Panc1 (cell line): ENCODE measurements around the gene TRH. TPM values are rescaled to one million over a fixed set of nuclear protein-coding genes. Genes with fewer than 3 reads are reported as not detected.

Experiments used
- ATAC-seq: fragments of 200-7000 bp; cut with Tn5 transposase; 2 replicates; pipeline ENCODE4 v1.9.1; 2020; ENCODE audit warnings: mild to moderate bottlenecking, moderate library complexity
- BruUV-seq: library from RNA; stranded (reverse); fragments of 400-500 nt; replicated peaks from 2 replicates; lab custom pipeline; 2021; lab: Mats Ljungman, UMichigan
- CTCF ChIA-PET: fragments of 300-600 bp; sonication (Branson Sonifier 250); formaldehyde crosslinking; loops from one replicate; lab custom pipeline; 2022; ENCODE audit warnings: antibody characterized with exemption; lab: Charles Lee
- POLR2A ChIA-PET: fragments of 300-600 bp; sonication (Branson Sonifier 250); formaldehyde crosslinking; loops from one replicate; lab custom pipeline; 2022; ENCODE audit warnings: antibody characterized with exemption; lab: Charles Lee
- DNase-seq: peaks from one replicate; pipeline ENCODE4 v3.0.0-alpha.2; 2010; ENCODE audit warnings: low read depth, low spot score
- H3K27ac ChIP-seq: 2 replicates; pipeline ENCODE4 v1.5.1; 2011; ENCODE audit warnings: mild to moderate bottlenecking, low read length, inconsistent platforms
- H3K27me3 ChIP-seq: fragments of 200-500 bp; sonication (Bioruptor generic); 2 replicates; pipeline ENCODE4 v1.6.0; 2014; ENCODE audit warnings: low read length, inconsistent platforms; ENCODE audit not compliant: control insufficient read depth, insufficient read depth
- H3K36me3 ChIP-seq: fragments of 200-500 bp; sonication (Bioruptor generic); 2 replicates; pipeline ENCODE4 v1.5.1; 2014; ENCODE audit warnings: inconsistent platforms, mild to moderate bottlenecking, low read length, moderate library complexity; ENCODE audit not compliant: control insufficient read depth, insufficient read depth
- H3K4me1 ChIP-seq: 2 replicates; pipeline ENCODE4 v1.5.1; 2011; ENCODE audit warnings: inconsistent platforms, mild to moderate bottlenecking, low read length, moderate library complexity; ENCODE audit not compliant: control insufficient read depth, insufficient read depth
- H3K4me3 ChIP-seq, 2 experiments: 2 replicates each; pipeline ENCODE4 v1.5.1; 2011 to 2012; ENCODE audit warnings: low read depth in 2 of 2, low read length in 2 of 2, mild to moderate bottlenecking in 2 of 2, inconsistent platforms in 1 of 2, moderate library complexity in 1 of 2
- H3K9me3 ChIP-seq: fragments of 200-500 bp; sonication (Bioruptor generic); 2 replicates; pipeline ENCODE4 v1.5.1; 2014; ENCODE audit warnings: low read depth, mild to moderate bottlenecking, inconsistent platforms, low read length, moderate library complexity; ENCODE audit not compliant: control insufficient read depth, insufficient read depth
- POLR2AphosphoS5 ChIP-seq: IDR thresholded peaks from 2 replicates; pipeline ENCODE4 v1.6.1; 2012; ENCODE audit warnings: mild to moderate bottlenecking, low read depth, low read length, moderate library complexity
- SIN3A ChIP-seq: IDR thresholded peaks from 2 replicates; pipeline ENCODE4 v1.6.1; 2012; ENCODE audit warnings: low read depth, mild to moderate bottlenecking, low read length, moderate library complexity, borderline replicate concordance; ENCODE audit not compliant: insufficient read depth
- TCF7L2 ChIP-seq: IDR thresholded peaks from 2 replicates; pipeline ENCODE4 v1.6.1; 2011; ENCODE audit warnings: mild to moderate bottlenecking, low read depth, low read length, inconsistent platforms
- in situ Hi-C: cut with HindIII; loops from 2 replicates; pipeline ENCODE4 v1.10.0; 2016; ENCODE audit warnings: low sequenced_read_pairs, low pct_unique_long_range_greater_than_20kb
- intact Hi-C: fragments of 100-400 bp; cut with micrococcal nuclease; formaldehyde crosslinking; loops from one replicate; pipeline ENCODE4 v1.10.0; 2022; ENCODE audit not compliant: unreplicated experiment
- total RNA-seq: library from RNA; stranded (reverse); gene quantifications from one replicate; pipeline ENCODE4 v1.2.1, GENCODE V29; 2021; ENCODE audit not compliant: unreplicated experiment
- TF ChIP-seq, protein P1 (sequence below): fragments of 450-650 bp; IDR thresholded peaks from 2 replicates; pipeline ENCODE4 v1.5.1; 2017; ENCODE audit warnings: mild to moderate bottlenecking
- TF ChIP-seq, protein P2 (sequence below), 2 experiments: IDR thresholded peaks; 2 replicates each; pipeline ENCODE4 v1.6.1; 2011 to 2012; ENCODE audit warnings: low read depth in 2 of 2, control low read depth in 1 of 2, low read length in 1 of 2, mild to moderate bottlenecking in 1 of 2, moderate library complexity in 1 of 2; ENCODE audit not compliant: insufficient read depth in 1 of 2

TRH gene
- total RNA-seq, 1 experiment from 2014 or later: not detected

DNA sequence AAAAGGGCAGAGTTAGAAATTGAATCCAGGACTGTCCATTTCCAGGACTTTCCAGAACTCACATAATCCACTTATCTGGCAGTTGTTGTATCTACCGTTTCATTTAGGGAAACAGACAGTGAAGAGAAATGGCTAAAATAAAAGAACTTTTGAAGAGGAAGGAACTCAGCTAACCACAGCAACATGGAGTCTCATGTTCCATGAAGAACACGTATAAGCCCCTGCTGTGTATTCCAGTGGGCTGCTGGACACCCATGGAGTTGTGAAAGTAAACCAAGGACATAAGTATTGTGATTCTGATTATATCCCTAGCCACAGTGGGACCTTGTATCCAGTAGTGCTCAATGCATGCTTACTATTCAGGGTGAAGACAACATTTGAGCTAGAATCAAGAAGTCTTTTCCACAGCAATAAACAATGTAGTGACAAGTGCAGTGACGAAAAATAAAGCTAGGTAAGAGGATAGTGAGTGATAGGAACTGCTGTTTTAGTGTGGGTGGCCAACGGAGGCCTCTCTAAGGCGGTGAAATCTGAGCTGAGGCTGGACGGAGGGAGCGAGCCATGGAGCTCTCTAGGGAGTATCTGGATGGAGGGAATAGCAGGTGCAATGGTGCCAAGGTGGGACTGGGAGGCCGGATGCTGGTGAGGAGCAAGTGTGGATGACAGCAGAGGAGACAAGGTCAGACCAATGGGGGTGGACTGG is 26.8 kb upstream of the TRH start:
- in situ Hi-C loops: no loop called here
- ChIA-PET CTCF (no interaction called here), POLR2A (interaction anchor here (0.6 kb wide), 1 partner anchor 947 kb away, joined by 3 read pairs; no protein-coding TSS in a partner anchor)
- Histone ChIP-seq H3K27ac (no peak overlapping the region), H3K27me3 (peaks cover 5% of the 10 kb centered on the region; the same call in 1 of the 2 replicates), H3K4me1 (no peaks in the 10 kb centered on the region), H3K9me3 (no peaks in the 10 kb centered on the region), H3K4me3 (no peak overlapping the region), H3K36me3 (no peaks in the 10 kb centered on the region)
- TF ChIP-seq SIN3A: no peak
- TF ChIP-seq, protein P1, sequence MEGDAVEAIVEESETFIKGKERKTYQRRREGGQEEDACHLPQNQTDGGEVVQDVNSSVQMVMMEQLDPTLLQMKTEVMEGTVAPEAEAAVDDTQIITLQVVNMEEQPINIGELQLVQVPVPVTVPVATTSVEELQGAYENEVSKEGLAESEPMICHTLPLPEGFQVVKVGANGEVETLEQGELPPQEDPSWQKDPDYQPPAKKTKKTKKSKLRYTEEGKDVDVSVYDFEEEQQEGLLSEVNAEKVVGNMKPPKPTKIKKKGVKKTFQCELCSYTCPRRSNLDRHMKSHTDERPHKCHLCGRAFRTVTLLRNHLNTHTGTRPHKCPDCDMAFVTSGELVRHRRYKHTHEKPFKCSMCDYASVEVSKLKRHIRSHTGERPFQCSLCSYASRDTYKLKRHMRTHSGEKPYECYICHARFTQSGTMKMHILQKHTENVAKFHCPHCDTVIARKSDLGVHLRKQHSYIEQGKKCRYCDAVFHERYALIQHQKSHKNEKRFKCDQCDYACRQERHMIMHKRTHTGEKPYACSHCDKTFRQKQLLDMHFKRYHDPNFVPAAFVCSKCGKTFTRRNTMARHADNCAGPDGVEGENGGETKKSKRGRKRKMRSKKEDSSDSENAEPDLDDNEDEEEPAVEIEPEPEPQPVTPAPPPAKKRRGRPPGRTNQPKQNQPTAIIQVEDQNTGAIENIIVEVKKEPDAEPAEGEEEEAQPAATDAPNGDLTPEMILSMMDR: no peak
- TF ChIP-seq, protein P2, sequence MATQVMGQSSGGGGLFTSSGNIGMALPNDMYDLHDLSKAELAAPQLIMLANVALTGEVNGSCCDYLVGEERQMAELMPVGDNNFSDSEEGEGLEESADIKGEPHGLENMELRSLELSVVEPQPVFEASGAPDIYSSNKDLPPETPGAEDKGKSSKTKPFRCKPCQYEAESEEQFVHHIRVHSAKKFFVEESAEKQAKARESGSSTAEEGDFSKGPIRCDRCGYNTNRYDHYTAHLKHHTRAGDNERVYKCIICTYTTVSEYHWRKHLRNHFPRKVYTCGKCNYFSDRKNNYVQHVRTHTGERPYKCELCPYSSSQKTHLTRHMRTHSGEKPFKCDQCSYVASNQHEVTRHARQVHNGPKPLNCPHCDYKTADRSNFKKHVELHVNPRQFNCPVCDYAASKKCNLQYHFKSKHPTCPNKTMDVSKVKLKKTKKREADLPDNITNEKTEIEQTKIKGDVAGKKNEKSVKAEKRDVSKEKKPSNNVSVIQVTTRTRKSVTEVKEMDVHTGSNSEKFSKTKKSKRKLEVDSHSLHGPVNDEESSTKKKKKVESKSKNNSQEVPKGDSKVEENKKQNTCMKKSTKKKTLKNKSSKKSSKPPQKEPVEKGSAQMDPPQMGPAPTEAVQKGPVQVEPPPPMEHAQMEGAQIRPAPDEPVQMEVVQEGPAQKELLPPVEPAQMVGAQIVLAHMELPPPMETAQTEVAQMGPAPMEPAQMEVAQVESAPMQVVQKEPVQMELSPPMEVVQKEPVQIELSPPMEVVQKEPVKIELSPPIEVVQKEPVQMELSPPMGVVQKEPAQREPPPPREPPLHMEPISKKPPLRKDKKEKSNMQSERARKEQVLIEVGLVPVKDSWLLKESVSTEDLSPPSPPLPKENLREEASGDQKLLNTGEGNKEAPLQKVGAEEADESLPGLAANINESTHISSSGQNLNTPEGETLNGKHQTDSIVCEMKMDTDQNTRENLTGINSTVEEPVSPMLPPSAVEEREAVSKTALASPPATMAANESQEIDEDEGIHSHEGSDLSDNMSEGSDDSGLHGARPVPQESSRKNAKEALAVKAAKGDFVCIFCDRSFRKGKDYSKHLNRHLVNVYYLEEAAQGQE (IDR thresholded peaks at IDR 0.05; ENCODE audit: insufficient read depth in 1 of 2, low read depth in 2 of 2, low read length in 1 of 2): no peak
- TF ChIP-seq TCF7L2: no peak
- TF ChIP-seq POLR2AphosphoS5: no peak
- ATAC-seq (no peak), DNase-seq (no peak)
- intact Hi-C loops: no loop called here
- no TSS peak for BruUV-seq

DNA sequence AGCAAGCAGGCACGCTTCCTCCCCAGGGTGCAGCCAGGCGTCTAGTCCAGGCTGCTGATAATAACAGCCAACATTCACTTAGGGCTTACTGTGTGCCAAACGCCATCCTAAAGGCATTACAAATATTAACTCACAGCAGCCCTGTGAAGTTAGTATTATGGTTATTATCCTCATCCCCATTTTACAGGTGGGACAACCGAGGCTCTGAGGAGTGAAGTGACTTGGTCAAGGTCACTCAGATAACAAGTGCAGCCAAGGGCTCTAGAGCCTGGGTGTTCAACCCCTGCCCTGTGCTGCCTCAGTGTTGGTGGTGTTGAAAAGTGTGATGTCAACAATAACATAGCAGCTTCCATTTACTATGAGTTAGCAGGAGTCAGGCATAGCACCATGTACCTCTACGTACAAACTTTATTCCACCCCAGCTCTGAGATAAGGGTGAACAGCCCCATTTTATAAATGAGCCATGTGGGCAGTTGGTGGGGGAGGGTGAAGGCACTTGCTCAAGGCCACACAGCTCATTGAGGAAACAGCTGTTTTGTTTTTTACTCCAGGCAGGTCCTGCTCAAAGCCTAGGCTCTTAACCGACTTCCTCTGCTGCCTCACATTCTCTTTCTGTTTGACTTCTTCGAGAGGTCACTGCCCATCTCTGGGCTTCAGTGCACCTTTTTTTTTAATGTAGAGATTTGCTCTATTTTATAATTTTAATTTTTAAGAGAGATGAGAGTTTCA is 24.0 kb upstream of the TRH start:
- Histone ChIP-seq H3K9me3 (no peaks in the 10 kb centered on the region), H3K36me3 (no peaks in the 10 kb centered on the region), H3K4me3 (no peak overlapping the region), H3K4me1 (no peaks in the 10 kb centered on the region), H3K27me3 (peaks cover 7% of the 10 kb centered on the region; the same call in 1 of the 2 replicates), H3K27ac (no peak overlapping the region)
- in situ Hi-C loops: no loop called here
- BruUV-seq: no TSS peak
- POLR2A ChIA-PET: no interaction called here
- ATAC-seq (peak; percentile 26; the same call in 1 of the 2 replicates), DNase-seq (no peak)
- intact Hi-C loops: no loop called here
- TF ChIP-seq SIN3A (no peak), TCF7L2 (no peak), POLR2AphosphoS5 (no peak)
- TF ChIP-seq, protein P1: no peak
- TF ChIP-seq, protein P2 (IDR thresholded peaks at IDR 0.05; ENCODE audit: insufficient read depth in 1 of 2, low read depth in 2 of 2, low read length in 1 of 2): no peak
- CTCF ChIA-PET: no interaction called here
